GM13977 (cell line): Measurements from ENCODE around the gene DIP2A.

Source experiments
- DNase-seq: peaks from one replicate; pipeline ENCODE4 v3.0.0; 2012; ENCODE audit warnings: low spot score
- in situ Hi-C: fragments of 300-500 bp; cut with MboI; formaldehyde crosslinking; loops from one replicate; pipeline ENCODE4 v1.12.0; 2022; ENCODE audit warnings: low sequenced_read_pairs, low pct_unique_long_range_greater_than_20kb, mixed read lengths, inconsistent platforms; ENCODE audit not compliant: unreplicated experiment
- TF ChIP-seq, protein P1 (sequence below): IDR thresholded peaks from 2 replicates; pipeline ENCODE4 v1.5.1; 2012; ENCODE audit warnings: mild to moderate bottlenecking, control low read depth; ENCODE audit not compliant: insufficient read depth; ENCODE audit errors: extremely low read depth, missing control alignments

DIP2A gene

DNA sequence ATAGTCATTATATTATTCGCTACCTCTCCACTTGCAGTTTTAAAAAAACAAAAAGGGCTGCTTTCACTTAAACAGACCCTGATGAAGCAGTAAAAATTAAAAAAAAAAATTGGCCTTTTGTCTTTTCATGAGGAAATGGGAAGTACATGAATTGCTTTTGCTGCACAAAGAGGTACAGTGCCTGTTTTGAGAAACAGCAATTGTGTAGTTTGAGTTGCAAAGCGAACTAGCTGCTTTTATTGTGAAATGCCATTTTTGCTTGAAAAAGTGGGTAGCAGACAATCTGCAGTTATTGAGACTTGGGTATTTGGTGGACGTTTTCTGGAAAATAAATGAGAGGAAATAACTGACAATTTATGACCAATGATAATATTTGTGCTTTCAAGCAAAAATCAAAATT, 7.0 kb downstream of the DIP2A start:
- in situ Hi-C loops: no loop called here
- no peak for DNase-seq
- TF ChIP-seq, protein P1, sequence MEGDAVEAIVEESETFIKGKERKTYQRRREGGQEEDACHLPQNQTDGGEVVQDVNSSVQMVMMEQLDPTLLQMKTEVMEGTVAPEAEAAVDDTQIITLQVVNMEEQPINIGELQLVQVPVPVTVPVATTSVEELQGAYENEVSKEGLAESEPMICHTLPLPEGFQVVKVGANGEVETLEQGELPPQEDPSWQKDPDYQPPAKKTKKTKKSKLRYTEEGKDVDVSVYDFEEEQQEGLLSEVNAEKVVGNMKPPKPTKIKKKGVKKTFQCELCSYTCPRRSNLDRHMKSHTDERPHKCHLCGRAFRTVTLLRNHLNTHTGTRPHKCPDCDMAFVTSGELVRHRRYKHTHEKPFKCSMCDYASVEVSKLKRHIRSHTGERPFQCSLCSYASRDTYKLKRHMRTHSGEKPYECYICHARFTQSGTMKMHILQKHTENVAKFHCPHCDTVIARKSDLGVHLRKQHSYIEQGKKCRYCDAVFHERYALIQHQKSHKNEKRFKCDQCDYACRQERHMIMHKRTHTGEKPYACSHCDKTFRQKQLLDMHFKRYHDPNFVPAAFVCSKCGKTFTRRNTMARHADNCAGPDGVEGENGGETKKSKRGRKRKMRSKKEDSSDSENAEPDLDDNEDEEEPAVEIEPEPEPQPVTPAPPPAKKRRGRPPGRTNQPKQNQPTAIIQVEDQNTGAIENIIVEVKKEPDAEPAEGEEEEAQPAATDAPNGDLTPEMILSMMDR: no peak

DNA sequence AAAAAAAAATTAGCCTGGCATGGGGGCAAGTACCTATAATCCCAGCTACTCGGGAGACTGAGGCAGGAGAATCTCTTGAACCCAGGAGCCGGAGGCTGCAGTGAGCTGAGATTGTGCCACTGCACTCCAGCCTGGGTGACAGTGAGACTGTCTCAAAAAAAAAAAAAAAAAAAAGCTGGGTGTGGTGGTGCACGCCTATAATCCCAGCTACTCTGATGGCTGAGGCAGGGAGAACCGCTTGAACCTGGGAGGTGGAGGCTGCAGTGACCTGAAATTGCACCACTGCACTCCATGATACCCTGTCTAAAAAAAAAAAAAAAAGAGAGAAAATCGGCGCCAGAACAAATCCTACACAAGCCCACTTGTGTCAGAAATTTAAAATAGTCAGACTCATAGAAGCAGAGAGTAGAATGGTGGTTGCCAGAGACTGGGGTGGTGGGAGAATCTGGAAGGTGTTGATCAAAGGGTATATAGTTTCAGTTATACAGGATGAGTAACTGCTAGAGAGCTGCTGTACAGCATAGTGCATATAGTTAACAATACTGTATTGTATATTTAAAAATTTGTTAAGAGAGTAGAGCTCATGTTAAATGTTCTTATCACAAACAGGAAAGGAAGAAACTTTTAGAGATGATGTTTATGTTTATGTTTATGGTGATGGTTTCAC, 9.6 kb downstream of the DIP2A start:
- in situ Hi-C loops: no loop called here
- TF ChIP-seq, protein P1: no peak

DNA sequence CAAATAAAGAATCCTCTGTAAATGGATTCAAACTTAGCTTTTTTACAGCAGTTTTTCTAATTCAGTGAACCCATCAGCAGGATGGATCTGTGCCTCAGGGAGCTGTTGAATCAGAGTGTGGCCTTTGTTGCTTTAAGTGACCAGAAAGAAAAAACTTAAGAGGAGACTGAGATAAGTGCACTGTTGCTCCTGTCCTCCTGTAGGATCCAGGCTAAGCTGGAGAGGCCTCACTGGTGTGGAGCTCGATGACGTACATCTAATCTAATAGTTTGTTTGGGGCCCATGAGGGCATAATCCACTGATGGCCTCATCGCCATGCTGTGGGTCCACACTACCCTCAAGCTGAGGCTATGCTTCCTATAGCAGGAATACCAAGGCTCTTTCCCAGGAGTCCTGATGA, 10.6 kb downstream of the DIP2A start:
- no peak for DNase-seq
- in situ Hi-C loops: no loop called here
- TF ChIP-seq, protein P1: no peak

More for the DNA sequence above, 9.6 kb downstream of the DIP2A start:
- no peak for DNase-seq

DNA sequence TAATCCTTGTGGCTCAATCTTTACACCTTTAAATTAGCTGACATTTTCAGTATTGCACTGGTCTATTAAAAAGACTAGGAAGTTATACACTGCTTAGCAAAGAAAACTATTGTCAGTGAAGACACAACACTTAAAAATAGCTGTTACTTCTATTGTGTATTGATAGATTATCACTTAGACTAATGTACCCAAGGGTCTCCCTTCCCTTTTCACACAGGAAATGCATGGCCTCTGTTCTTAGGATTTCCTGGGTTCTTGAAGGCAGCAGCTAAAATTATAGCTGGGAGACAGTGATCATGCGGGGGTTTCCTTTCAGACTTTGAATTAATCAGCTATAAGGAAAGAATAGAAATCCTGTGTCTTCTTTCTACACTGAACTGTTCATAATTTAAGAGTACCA, 12.8 kb downstream of the DIP2A start:
- TF ChIP-seq, protein P1: no peak
- in situ Hi-C loops: no loop called here
- DNase-seq: no peak

DNA sequence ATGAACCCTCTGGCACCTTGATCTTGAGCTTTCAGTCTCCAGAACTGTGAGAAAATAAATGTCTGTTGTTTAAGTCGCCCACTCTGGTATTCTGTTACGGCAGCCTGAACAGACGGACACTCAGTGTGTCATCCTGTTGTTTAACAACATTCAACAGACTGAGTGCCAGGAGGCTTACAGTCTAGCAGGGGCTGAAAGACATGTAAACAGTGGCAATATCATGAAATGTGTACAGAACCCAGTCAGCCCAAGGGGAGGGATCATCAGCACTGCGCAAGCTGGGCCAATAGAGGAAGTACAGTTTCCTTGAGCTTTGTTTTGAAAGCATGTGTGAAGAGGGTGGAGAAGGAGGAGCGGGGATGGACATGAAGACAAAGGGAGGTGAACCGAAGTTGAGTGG, 13.6 kb downstream of the DIP2A start:
- TF ChIP-seq, protein P1: no peak
- no peak for DNase-seq
- in situ Hi-C loops: no loop called here

DNA sequence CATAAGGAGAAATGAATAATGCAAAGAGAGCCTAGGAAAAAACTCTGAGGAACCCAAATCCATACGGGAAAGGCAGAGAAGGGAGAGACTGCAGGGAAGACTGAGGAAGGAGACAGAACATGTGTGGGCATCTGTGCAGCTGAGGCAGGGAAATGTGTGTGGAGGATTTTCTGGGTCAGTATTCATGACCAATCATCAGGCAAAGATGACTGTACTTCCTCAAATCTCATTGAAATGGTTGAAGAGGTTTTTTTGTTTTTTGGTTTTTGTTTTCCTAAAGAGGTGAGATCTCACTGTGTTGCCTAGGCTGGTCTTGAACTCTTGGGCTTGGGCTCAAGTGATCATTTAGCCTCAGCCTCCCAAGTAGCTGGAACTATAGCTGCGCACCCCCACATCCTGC, 15.7 kb downstream of the DIP2A start:
- in situ Hi-C loops: no loop called here
- TF ChIP-seq, protein P1: no peak
- DNase-seq: no peak
